BE2C (cell line): ENCODE data around the gene NEB.

ENCODE experiments used
- DNase-seq: peaks from one replicate; pipeline ENCODE4 v3.0.0-alpha.2; 2020
- H3K27me3 ChIP-seq: fragments of 250-450 bp; sonication (Bioruptor Pico); 2 replicates; pipeline ENCODE4 v1.5.1; 2020; ENCODE audit warnings: mild to moderate bottlenecking
- H3K36me3 ChIP-seq: fragments of 250-450 bp; sonication (Bioruptor Pico); 2 replicates; pipeline ENCODE4 v1.5.1; 2020; ENCODE audit warnings: mild to moderate bottlenecking
- H3K4me1 ChIP-seq: fragments of 250-450 bp; sonication (Bioruptor Pico); 2 replicates; pipeline ENCODE4 v1.5.1; 2020
- H3K4me3 ChIP-seq: 2 replicates; pipeline ENCODE4 v1.5.1; 2011; ENCODE audit warnings: low read depth, low read length
- H3K9me3 ChIP-seq: fragments of 250-450 bp; sonication (Bioruptor Pico); 2 replicates; pipeline ENCODE4 v1.5.1; 2020
- TF ChIP-seq, protein P1 (sequence below): IDR thresholded peaks from 2 replicates; pipeline ENCODE4 v1.5.1; 2012; ENCODE audit warnings: mild to moderate bottlenecking, low read depth, low read length

NEB gene

DNA sequence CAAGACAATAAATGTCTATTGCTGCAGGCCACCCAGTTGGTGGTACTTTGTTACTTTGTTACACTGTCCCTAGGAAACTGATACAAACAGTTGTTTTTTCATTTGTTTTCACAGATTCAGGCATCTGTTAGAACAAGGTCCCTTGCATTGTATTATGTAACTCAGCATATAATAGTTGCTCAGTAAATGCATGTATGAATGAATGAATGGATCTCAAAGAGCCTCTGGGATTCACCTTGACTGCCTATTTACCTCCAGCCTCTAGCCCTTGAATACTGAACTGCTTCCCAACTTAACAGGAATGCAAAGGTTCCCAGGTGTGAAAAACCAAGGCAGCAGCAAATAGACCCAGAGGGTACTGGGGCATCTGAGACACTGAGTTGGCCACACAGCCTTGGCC is 27.4 kb upstream of the NEB start:
- Histone ChIP-seq H3K9me3 (no peaks in the 10 kb centered on the region), H3K4me1 (no peaks in the 10 kb centered on the region), H3K27me3 (no peaks in the 10 kb centered on the region), H3K36me3 (no peaks in the 10 kb centered on the region), H3K4me3 (no peak overlapping the region)
- DNase-seq = no peak
- TF ChIP-seq, protein P1, sequence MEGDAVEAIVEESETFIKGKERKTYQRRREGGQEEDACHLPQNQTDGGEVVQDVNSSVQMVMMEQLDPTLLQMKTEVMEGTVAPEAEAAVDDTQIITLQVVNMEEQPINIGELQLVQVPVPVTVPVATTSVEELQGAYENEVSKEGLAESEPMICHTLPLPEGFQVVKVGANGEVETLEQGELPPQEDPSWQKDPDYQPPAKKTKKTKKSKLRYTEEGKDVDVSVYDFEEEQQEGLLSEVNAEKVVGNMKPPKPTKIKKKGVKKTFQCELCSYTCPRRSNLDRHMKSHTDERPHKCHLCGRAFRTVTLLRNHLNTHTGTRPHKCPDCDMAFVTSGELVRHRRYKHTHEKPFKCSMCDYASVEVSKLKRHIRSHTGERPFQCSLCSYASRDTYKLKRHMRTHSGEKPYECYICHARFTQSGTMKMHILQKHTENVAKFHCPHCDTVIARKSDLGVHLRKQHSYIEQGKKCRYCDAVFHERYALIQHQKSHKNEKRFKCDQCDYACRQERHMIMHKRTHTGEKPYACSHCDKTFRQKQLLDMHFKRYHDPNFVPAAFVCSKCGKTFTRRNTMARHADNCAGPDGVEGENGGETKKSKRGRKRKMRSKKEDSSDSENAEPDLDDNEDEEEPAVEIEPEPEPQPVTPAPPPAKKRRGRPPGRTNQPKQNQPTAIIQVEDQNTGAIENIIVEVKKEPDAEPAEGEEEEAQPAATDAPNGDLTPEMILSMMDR = no peak

DNA sequence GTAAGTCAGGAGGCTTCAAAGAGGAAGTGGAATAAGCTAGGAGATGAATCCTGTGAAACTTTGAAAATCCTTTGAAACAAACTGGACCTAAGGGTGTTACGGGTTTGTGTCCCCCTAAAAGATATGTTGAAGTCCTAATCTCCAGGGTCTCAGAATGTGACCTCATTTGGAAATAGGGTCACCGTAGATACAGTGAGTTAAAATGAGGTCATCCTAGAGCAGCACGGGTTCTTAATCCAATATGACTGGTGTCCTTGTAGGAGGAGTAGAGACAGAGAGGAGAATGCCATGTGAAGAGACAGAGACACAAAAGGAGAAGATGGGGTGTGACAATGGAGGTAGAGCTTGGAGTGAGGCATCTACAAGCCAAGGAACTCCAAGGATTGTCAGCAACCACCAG is 26.9 kb upstream of the NEB start:
- no peaks in the 10 kb centered on the region for H3K27me3 ChIP-seq
- no peaks in the 10 kb centered on the region for H3K4me1 ChIP-seq
- H3K9me3 ChIP-seq = no peaks in the 10 kb centered on the region
- DNase-seq = no peak
- no peak overlapping the region for H3K4me3 ChIP-seq
- TF ChIP-seq, protein P1 = no peak
- no peaks in the 10 kb centered on the region for H3K36me3 ChIP-seq

DNA sequence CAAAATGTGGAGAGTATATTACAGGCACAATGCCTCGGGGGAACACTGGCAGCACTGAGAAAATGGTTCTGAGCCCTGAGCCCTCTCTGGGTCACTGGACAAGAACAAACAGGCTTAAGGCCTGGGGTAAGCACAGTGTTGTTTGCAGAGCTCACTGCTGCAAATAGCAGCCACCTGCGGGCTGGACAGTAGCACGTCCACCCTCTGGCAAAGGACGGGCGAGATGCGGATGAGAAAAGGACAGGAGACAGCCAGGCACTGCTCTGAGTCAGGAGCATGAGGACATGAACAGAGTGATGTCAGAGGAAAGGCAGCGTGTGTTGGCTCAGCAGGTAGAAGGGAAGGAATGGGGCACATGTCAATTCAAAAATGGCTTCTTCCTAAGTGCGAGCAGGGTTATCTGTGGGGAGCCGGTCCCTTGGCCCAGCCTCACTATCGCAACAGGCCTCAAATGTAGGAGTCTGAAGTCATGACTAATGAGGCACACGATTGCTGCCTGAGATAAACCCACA is 25.9 kb upstream of the NEB start:
- Histone ChIP-seq H3K27me3 (no peaks in the 10 kb centered on the region), H3K9me3 (no peaks in the 10 kb centered on the region), H3K36me3 (no peaks in the 10 kb centered on the region), H3K4me1 (no peaks in the 10 kb centered on the region), H3K4me3 (no peak overlapping the region)
- TF ChIP-seq, protein P1 = no peak
- DNase-seq = no peak

DNA sequence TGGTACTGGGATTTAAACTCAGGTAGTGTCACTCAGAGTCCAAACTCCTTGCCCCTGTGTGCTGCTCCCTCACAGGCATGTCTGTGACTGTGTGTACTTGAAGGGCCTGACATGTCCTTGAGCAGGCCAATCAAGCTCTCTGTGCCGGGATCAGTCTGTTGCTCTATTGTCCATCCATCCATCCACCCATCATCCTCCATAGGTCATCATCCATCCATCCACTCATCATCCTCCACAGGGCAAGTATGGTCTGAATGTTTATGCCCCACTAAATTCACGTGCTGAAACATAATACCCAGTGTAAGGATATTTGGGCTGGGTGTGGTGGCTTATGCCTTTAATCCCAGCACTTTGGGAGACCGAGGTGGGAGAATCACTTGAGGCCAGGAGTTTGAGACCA is 24.5 kb upstream of the NEB start:
- no peaks in the 10 kb centered on the region for H3K27me3 ChIP-seq

DNA sequence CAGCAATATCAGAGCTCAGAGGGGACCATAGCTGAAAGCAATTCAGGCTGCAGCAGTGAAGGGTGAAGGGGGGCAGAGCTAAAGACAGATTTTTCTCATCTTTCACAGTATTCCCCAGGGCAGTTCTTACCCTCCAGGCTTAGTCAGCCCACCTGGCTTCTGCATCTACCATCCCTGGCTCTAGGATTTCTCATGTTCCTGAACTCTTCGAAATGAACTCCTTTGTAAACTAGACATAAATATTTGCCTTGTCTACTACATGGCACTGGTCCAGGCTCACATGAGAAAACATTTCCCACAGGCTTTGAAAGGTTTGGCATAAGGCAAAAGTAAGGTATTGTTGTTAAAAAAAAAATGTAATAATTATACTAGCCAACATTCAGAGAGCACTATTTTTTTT is 23.6 kb upstream of the NEB start:
- H3K27me3 ChIP-seq = no peaks in the 10 kb centered on the region
- no peak overlapping the region for H3K4me3 ChIP-seq
- TF ChIP-seq, protein P1 = no peak
- no peak for DNase-seq
- no peaks in the 10 kb centered on the region for H3K4me1 ChIP-seq
- no peaks in the 10 kb centered on the region for H3K36me3 ChIP-seq
- no peaks in the 10 kb centered on the region for H3K9me3 ChIP-seq

More for the DNA sequence above, 24.5 kb upstream of the NEB start:
- TF ChIP-seq, protein P1 = no peak
- Histone ChIP-seq H3K4me3 (no peak overlapping the region), H3K36me3 (no peaks in the 10 kb centered on the region), H3K9me3 (no peaks in the 10 kb centered on the region), H3K4me1 (no peaks in the 10 kb centered on the region)
- DNase-seq = no peak

DNA sequence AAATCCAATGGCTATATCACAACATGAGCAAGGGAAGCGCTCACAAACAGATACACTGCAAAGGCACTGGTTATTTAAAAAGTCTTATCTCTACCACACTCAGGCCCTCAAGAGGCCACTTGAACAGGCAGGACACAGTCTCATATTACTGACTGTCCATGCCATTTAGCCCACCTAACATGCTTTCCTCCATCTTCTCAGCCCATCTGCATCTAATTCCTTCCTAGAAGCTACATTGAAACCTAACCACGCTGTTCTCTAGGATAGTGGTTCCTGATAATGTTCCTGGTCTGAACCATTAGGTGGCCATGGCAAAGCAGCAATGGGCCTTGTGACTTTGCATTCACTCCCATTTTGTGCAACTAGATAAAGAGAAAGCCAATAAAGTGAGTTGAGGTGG is 22.5 kb upstream of the NEB start:
- Histone ChIP-seq H3K9me3 (no peaks in the 10 kb centered on the region), H3K4me1 (no peaks in the 10 kb centered on the region), H3K27me3 (no peaks in the 10 kb centered on the region), H3K4me3 (no peak overlapping the region), H3K36me3 (no peaks in the 10 kb centered on the region)
- no peak for DNase-seq
- TF ChIP-seq, protein P1 = no peak
